Sigmoid colon (tissue), 7 donors: ENCODE measurements around the gene NUDT22. TPM values are rescaled to one million over a fixed set of nuclear protein-coding genes. Genes with fewer than 3 reads are reported as not detected.

Experiments
- DNase-seq: peaks from one replicate; pipeline ENCODE4 v3.0.0-alpha.2; 2019
- H3K27ac ChIP-seq, 4 donors: fragments of 200-600 bp; sonication (generic); one replicate each; pipeline ENCODE4 v1.5.1; 2016 to 2019; ENCODE audit warnings: mild to moderate bottlenecking in 1 of 4
- H3K27me3 ChIP-seq, 3 donors: fragments of 200-600 bp; sonication (generic); one replicate each; pipeline ENCODE4 v1.5.1; 2019; ENCODE audit warnings: mild to moderate bottlenecking in 1 of 3
- H3K36me3 ChIP-seq, 4 donors: fragments of 200-600 bp; sonication (generic); one replicate each; pipeline ENCODE4 v1.5.1; 2016 to 2019
- H3K4me1 ChIP-seq, 4 donors: fragments of 200-600 bp; sonication (generic); one replicate each; pipeline ENCODE4 v1.5.1; 2017 to 2019
- H3K4me3 ChIP-seq, 4 donors: fragments of 200-600 bp; sonication (generic); one replicate each; pipeline ENCODE4 v1.5.1; 2017 to 2019; ENCODE audit warnings: mild to moderate bottlenecking in 2 of 4, moderate library complexity in 1 of 4
- H3K9me3 ChIP-seq, 4 donors: fragments of 200-600 bp in 3 of 4; sonication (generic) in 3 of 4; one replicate each; pipeline versions ENCODE4 v1.5.1 to v1.6.1; 2013 to 2019
- EP300 ChIP-seq, 4 donors: sonication (generic); formaldehyde crosslinking; IDR thresholded peaks; one replicate each; pipeline ENCODE4 v1.6.1; 2017; ENCODE audit warnings: antibody characterized with exemption in 4 of 4
- POLR2A ChIP-seq, 2 donors: fragments of 450-650 bp; IDR thresholded peaks; one replicate each; pipeline ENCODE4 v1.6.1; 2016; ENCODE audit warnings: antibody characterized with exemption in 2 of 2, mild to moderate bottlenecking in 2 of 2, moderate library complexity in 2 of 2
- POLR2AphosphoS5 ChIP-seq, 4 donors: sonication (generic); formaldehyde crosslinking; IDR thresholded peaks; one replicate each; pipeline ENCODE4 v1.6.1; 2017; ENCODE audit warnings: antibody characterized with exemption in 4 of 4
- WGBS, 2 donors: extraction: QIAGEN DNeasy Blood & Tissue Kit; methylation state at CpG; one replicate each; pipeline ENCODE4 v1.1.7; 2013; 5-methylcytosine and 5-hydroxymethylcytosine counted together
- intact Hi-C: fragments of 100-400 bp; cut with DNase I; formaldehyde crosslinking; loops from one replicate; pipeline ENCODE4 v1.15.1; 2023
- polyA plus RNA-seq, 3 donors: library from polyadenylated mRNA; stranded (reverse); fragments of 200-250 nt; gene quantifications; one replicate each; pipeline ENCODE4 v1.2.3, GENCODE V29; 2013
- total RNA-seq, 4 donors: library from RNA; depleted of rRNA; stranded (reverse); fragments of >200 nt; gene quantifications; one replicate each; pipeline ENCODE4 v1.1.0, GENCODE V29; 2016
- TF ChIP-seq, protein P1 (sequence below), 4 experiments: fragments of 450-650 bp in 3 of 4; fragments of 200-600 bp in 1 of 4; IDR thresholded peaks; one replicate each; pipeline ENCODE4 v1.5.1; 2016 to 2019; ENCODE audit warnings: antibody characterized with exemption in 4 of 4, mild to moderate bottlenecking in 3 of 4, moderate library complexity in 2 of 4
- donor health status: healthy with polysubstance abuse.
- donor health status: Bipolar disorder and iron deficiency.
- donor health status: healthy.

NUDT22 gene
- total and polyA plus RNA-seq, 7 donors, result 41.4 to 130 (median 64.8) TPM

DNA sequence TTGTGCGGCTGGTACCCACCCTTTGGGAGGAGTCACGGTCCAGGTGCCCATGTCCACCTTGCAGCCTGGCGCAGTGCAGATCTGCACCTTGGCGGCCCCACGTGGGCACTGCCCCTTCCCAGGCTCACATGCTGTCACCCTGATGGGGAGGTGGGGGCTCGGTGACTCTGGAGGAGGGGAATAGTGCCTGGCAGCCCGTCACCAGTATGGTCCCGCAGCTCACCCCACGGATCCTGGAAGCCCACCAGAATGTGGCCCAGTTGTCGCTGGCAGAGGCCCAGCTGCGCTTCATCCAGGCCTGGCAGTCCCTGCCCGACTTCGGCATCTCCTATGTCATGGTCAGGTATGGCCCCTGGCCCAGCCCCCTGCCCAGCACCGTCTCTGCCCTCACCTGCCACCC is 5.3 kb upstream of the NUDT22 start:
- no peaks in the 10 kb centered on the region for H3K27me3 ChIP-seq
- H3K27ac ChIP-seq, result no peak overlapping the region
- no peak for DNase-seq
- peaks cover 0 to 11% (median 11%) of the 10 kb centered on the region in 4 donors for H3K4me1 ChIP-seq
- H3K9me3 ChIP-seq, result no peaks in the 10 kb centered on the region
- peaks cover 0 to 21% (median 0%) of the 10 kb centered on the region in 4 donors for H3K36me3 ChIP-seq
- TF ChIP-seq, protein P1, sequence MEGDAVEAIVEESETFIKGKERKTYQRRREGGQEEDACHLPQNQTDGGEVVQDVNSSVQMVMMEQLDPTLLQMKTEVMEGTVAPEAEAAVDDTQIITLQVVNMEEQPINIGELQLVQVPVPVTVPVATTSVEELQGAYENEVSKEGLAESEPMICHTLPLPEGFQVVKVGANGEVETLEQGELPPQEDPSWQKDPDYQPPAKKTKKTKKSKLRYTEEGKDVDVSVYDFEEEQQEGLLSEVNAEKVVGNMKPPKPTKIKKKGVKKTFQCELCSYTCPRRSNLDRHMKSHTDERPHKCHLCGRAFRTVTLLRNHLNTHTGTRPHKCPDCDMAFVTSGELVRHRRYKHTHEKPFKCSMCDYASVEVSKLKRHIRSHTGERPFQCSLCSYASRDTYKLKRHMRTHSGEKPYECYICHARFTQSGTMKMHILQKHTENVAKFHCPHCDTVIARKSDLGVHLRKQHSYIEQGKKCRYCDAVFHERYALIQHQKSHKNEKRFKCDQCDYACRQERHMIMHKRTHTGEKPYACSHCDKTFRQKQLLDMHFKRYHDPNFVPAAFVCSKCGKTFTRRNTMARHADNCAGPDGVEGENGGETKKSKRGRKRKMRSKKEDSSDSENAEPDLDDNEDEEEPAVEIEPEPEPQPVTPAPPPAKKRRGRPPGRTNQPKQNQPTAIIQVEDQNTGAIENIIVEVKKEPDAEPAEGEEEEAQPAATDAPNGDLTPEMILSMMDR (IDR thresholded peaks at IDR 0.05), result no peak
- TF ChIP-seq EP300 (IDR thresholded peaks at IDR 0.05) (no peak), POLR2AphosphoS5 (IDR thresholded peaks at IDR 0.05) (no peak), POLR2A (IDR thresholded peaks at IDR 0.05) (no peak)
- intact Hi-C loops, result no loop called here
- WGBS, 2 donors, result 91 to 95% methylated on average over 14 of the region's 14 CpGs
- no peak overlapping the region for H3K4me3 ChIP-seq

DNA sequence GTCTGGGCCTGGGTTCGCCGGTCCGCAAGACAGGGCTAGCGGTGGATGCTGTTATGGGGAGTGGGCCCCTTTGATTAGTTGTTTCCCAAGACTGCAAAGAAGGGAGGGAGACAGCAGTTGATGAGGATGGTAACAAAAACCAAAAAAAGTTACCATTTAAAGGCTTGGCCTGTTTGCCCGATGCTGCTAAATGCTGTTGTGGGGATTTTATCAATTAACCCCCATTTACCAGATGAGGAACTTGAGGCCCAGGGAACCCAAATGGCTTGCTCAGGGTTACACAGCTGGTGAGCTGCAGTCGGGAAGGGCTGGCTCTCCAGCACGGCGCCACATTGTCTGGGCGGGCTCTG is 3.4 kb upstream of the NUDT22 start:
- WGBS, 2 donors, result 82 to 88% methylated on average over 9 of the region's 9 CpGs
- H3K4me3 ChIP-seq, result no peak overlapping the region

DNA sequence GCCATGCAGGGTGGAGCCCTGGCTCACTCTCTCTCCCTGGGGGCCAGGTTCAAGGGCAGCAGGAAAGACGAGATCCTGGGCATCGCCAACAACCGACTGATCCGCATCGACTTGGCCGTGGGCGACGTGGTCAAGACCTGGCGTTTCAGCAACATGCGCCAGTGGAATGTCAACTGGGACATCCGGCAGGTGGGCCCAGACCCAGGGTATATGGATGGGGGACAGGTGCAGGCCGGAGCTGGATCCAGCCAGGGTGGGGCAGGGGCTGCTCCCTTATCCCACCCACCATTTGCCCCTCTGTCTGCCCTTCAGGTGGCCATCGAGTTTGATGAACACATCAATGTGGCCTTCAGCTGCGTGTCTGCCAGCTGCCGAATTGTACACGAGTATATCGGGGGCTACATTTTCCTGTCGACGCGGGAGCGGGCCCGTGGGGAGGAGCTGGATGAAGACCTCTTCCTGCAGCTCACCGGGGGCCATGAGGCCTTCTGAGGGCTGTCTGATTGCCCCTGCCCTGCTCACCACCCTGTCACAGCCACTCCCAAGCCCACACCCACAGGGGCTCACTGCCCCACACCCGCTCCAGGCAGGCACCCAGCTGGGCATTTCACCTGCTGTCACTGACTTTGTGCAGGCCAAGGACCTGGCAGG is 2.9 kb upstream of the NUDT22 start:
- H3K4me1 ChIP-seq, result peaks cover 0 to 31% (median 26%) of the 10 kb centered on the region in 4 donors
- no peaks in the 10 kb centered on the region for H3K9me3 ChIP-seq
- intact Hi-C loops, result no loop called here
- peaks cover 0 to 21% (median 0%) of the 10 kb centered on the region in 4 donors for H3K36me3 ChIP-seq
- DNase-seq, result peak; percentile 63
- H3K4me3 ChIP-seq, result no peak overlapping the region
- WGBS, 2 donors, result 77 to 87% methylated on average over 24 of the region's 24 CpGs
- no peak overlapping the region for H3K27ac ChIP-seq
- no peak for TF ChIP-seq POLR2A (IDR thresholded peaks at IDR 0.05)
- TF ChIP-seq POLR2AphosphoS5 (IDR thresholded peaks at IDR 0.05), result no peak
- TF ChIP-seq, protein P1 (IDR thresholded peaks at IDR 0.05), result no peak
- no peak for TF ChIP-seq EP300 (IDR thresholded peaks at IDR 0.05)
- H3K27me3 ChIP-seq, result no peaks in the 10 kb centered on the region

More for the DNA sequence above, 3.4 kb upstream of the NUDT22 start:
- intact Hi-C loops, result no loop called here
- no peaks in the 10 kb centered on the region for H3K9me3 ChIP-seq
- H3K27ac ChIP-seq, result no peak overlapping the region
- peaks cover 0 to 21% (median 0%) of the 10 kb centered on the region in 4 donors for H3K36me3 ChIP-seq
- TF ChIP-seq POLR2A (IDR thresholded peaks at IDR 0.05), result no peak
- TF ChIP-seq, protein P1 (IDR thresholded peaks at IDR 0.05), result no peak
- no peak for TF ChIP-seq EP300 (IDR thresholded peaks at IDR 0.05)
- TF ChIP-seq POLR2AphosphoS5 (IDR thresholded peaks at IDR 0.05), result no peak
- H3K27me3 ChIP-seq, result no peaks in the 10 kb centered on the region
- peaks cover 0 to 26% (median 23%) of the 10 kb centered on the region in 4 donors for H3K4me1 ChIP-seq
- DNase-seq, result no peak

DNA sequence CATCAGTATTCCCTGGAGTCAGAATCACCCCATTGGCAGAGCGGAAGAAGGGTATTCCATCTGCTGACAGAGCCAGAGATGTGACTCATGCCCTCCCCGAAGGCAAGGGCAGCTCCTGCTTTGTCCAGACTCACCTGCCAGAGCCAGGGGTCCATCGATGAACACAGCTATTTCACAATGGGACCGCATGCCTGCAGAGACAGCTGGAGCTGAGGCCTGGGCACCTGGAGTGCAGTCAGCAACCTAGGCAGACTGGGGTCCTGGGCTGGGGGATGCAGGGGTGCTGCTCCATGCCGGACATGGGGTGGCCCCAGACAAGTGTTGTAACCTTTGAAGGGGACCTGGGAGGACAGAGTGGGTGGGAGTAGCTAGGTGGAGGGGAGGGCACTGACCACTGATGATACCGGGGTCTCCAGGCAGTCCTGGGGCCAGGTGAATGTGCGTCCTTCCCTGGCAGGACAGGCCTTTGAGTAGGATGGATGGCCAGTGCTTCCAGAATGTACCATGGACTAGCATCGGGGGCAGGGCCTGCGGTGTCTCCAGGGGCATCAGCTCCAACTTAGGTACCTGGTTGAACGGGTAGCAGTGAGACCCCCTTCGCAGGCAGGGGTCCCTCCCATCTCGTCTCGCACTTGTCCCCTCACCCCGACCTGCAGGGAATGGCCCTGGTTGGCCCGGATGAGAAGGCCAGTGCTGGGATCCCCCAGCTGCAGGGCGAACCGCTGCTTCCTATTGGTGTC is 1.8 kb upstream of the NUDT22 start:
- TF ChIP-seq POLR2AphosphoS5 (IDR thresholded peaks at IDR 0.05) (no peak), POLR2A (IDR thresholded peaks at IDR 0.05) (no peak), EP300 (IDR thresholded peaks at IDR 0.05) (no peak)
- TF ChIP-seq, protein P1 (IDR thresholded peaks at IDR 0.05), result no peak
- Histone ChIP-seq H3K27me3 (no peaks in the 10 kb centered on the region), H3K4me3 (no peak overlapping the region), H3K36me3 (peaks cover 0 to 21% (median 0%) of the 10 kb centered on the region in 4 donors), H3K27ac (no peak overlapping the region), H3K9me3 (no peaks in the 10 kb centered on the region), H3K4me1 (peaks cover 0 to 43% (median 30%) of the 10 kb centered on the region in 4 donors)
- WGBS, 2 donors, result 90 to 93% methylated on average over 17 of the region's 17 CpGs
- intact Hi-C loops, result no loop called here
- DNase-seq, result peak; percentile 68
